ENCODE results near the gene TRIM63. TPM values are rescaled to one million over a fixed set of nuclear protein-coding genes. Genes with fewer than 3 reads are reported as not detected.

Gene TRIM63
- total RNA-seq, 1 experiment from 2014 or later = not detected

GRCh38 chr1:26020330-26020768 is 47.1 kb downstream of the TRIM63 start:
- DNase-seq (ENCODE audit: extremely low read depth, low read depth) = no peak

GRCh38 chr1:26019641-26020315 is 47.7 kb downstream of the TRIM63 start:
- no peak for DNase-seq (ENCODE audit: extremely low read depth, low read depth)

GRCh38 chr1:26017606-26018005 is 49.8 kb downstream of the TRIM63 start:
- DNase-seq (ENCODE audit: extremely low read depth, low read depth) = no peak

- DNase-seq (ENCODE audit: extremely low read depth, low read depth) = no peak
These were observed 50.4 kb downstream of the TRIM63 start for GRCh38 chr1:26016953-26017545.

- DNase-seq (ENCODE audit: extremely low read depth, low read depth) = no peak
These were observed 51.0 kb downstream of the TRIM63 start for GRCh38 chr1:26016258-26016952.

- DNase-seq (ENCODE audit: extremely low read depth, low read depth) = no peak
These were observed 52.1 kb downstream of the TRIM63 start for GRCh38 chr1:26015358-26015757.

- DNase-seq (ENCODE audit: extremely low read depth, low read depth) = no peak
These were observed 53.3 kb downstream of the TRIM63 start for GRCh38 chr1:26014179-26014578.

- DNase-seq (ENCODE audit: extremely low read depth, low read depth) = no peak
These were observed 54.6 kb downstream of the TRIM63 start for GRCh38 chr1:26012864-26013263.

- DNase-seq (ENCODE audit: extremely low read depth, low read depth) = no peak
These were observed 56.6 kb downstream of the TRIM63 start for GRCh38 chr1:26010825-26011224.

GRCh38 chr1:26009796-26010447 is 57.5 kb downstream of the TRIM63 start:
- DNase-seq (ENCODE audit: extremely low read depth, low read depth) = no peak

- no peak for DNase-seq (ENCODE audit: extremely low read depth, low read depth)
These were observed 60.7 kb downstream of the TRIM63 start for GRCh38 chr1:26006710-26007109.

GRCh38 chr1:26005434-26006105 is 61.9 kb downstream of the TRIM63 start:
- DNase-seq (ENCODE audit: extremely low read depth, low read depth) = no peak

- DNase-seq (ENCODE audit: extremely low read depth, low read depth) = no peak
These were observed 63.7 kb downstream of the TRIM63 start for GRCh38 chr1:26003756-26004155.

GRCh38 chr1:26003262-26003661 is 64.2 kb downstream of the TRIM63 start:
- DNase-seq (ENCODE audit: extremely low read depth, low read depth) = no peak

Small RNAs within 50 kb of the gene (small RNA-seq; reads per million reads assigned to genes)
- gene RF00283 (0 reads per million in 2 experiments), gene RF00492 (0 reads per million in 2 experiments)

Other genes starting within 250 kb of the TRIM63 start
- 26.2 and 27.2 TPM in 2 replicates for gene MTFR1L, start 247.7 kb downstream of the TRIM63 start, total RNA-seq (2014; rRNA removed; shearing (Covaris generic))
- gene AUNIP, start 208.2 kb downstream of the TRIM63 start, total RNA-seq (2014; rRNA removed; shearing (Covaris generic)) = 7.8 and 8.8 TPM in 2 replicates
- gene PAQR7, start 191.9 kb downstream of the TRIM63 start, total RNA-seq (2014; rRNA removed; shearing (Covaris generic)) = 4.3 and 4.5 TPM in 2 replicates
- gene STMN1, start 161.2 kb downstream of the TRIM63 start, total RNA-seq (2014; rRNA removed; shearing (Covaris generic)) = 75.9 and 97.0 TPM in 2 replicates
- gene PAFAH2, start 69.6 kb downstream of the TRIM63 start, total RNA-seq (2014; rRNA removed; shearing (Covaris generic)) = 9.8 and 10.5 TPM in 2 replicates
- 0.05 TPM in 1 of 2 replicates, not detected in the other for gene EXTL1, start 45.9 kb downstream of the TRIM63 start, total RNA-seq (2014; rRNA removed; shearing (Covaris generic))
- not detected in 2 replicates for gene SLC30A2, start 21.5 kb downstream of the TRIM63 start, total RNA-seq (2014; rRNA removed; shearing (Covaris generic))
- 7.6 and 7.9 TPM in 2 replicates for gene PDIK1L, start 44.2 kb upstream of the TRIM63 start, total RNA-seq (2014; rRNA removed; shearing (Covaris generic))
- not detected in 2 replicates for gene FAM110D, start 91.4 kb upstream of the TRIM63 start, total RNA-seq (2014; rRNA removed; shearing (Covaris generic))
- gene C1orf232, start 101.3 kb upstream of the TRIM63 start, total RNA-seq (2014; rRNA removed; shearing (Covaris generic)) = not detected in 2 replicates
- 39.1 and 50.8 TPM in 2 replicates for gene ZNF593, start 102.3 kb upstream of the TRIM63 start, total RNA-seq (2014; rRNA removed; shearing (Covaris generic))
- gene ZNF593OS, start 104.2 kb upstream of the TRIM63 start, total RNA-seq (2014; rRNA removed; shearing (Covaris generic)) = not detected in 2 replicates
- gene CNKSR1, start 109.9 kb upstream of the TRIM63 start, total RNA-seq (2014; rRNA removed; shearing (Covaris generic)) = 0.52 and 0.92 TPM in 2 replicates
- not detected in 2 replicates for gene CATSPER4, start 123.0 kb upstream of the TRIM63 start, total RNA-seq (2014; rRNA removed; shearing (Covaris generic))
- 32.3 and 36.8 TPM in 2 replicates for gene CEP85, start 166.6 kb upstream of the TRIM63 start, total RNA-seq (2014; rRNA removed; shearing (Covaris generic))
- gene SH3BGRL3, start 212.5 kb upstream of the TRIM63 start, total RNA-seq (2014; rRNA removed; shearing (Covaris generic)) = 36.5 and 42.7 TPM in 2 replicates
- 3.9 and 4.2 TPM in 2 replicates for gene UBXN11, start 239.0 kb upstream of the TRIM63 start, total RNA-seq (2014; rRNA removed; shearing (Covaris generic))

Measured in NCI-H460 (cell line).